22Rv1 (cell line): ENCODE data around the gene CDIP1.

ENCODE experiments used
- CTCF ChIP-seq: fragments of 450-650 bp; IDR thresholded peaks from 2 replicates; pipeline ENCODE4 v1.5.1; 2017; ENCODE audit warnings: mild to moderate bottlenecking
- ZFX ChIP-seq: fragments of 450-650 bp; IDR thresholded peaks from 2 replicates; pipeline ENCODE4 v1.6.1; 2017; ENCODE audit warnings: antibody characterized with exemption, borderline replicate concordance

- TF ChIP-seq CTCF = no peak
- TF ChIP-seq ZFX = no peak
These were observed 13.5 kb downstream of the CDIP1 start for GRCh38 chr16:4525069-4525468.
